GM18505 (cell line): ENCODE measurements around the gene PKP3.

Source experiments
- ATAC-seq: cut with Tn5 transposase; IDR thresholded peaks from one replicate; pipeline ENCODE4 v1.9.1; 2021; ENCODE audit not compliant: unreplicated experiment
- POLR2A ChIP-seq: IDR thresholded peaks from 4 replicates; pipeline ENCODE4 v1.6.1; 2011; ENCODE audit warnings: borderline replicate concordance; ENCODE audit not compliant: insufficient read depth, insufficient read length; ENCODE audit errors: extremely low read depth

Gene PKP3

DNA sequence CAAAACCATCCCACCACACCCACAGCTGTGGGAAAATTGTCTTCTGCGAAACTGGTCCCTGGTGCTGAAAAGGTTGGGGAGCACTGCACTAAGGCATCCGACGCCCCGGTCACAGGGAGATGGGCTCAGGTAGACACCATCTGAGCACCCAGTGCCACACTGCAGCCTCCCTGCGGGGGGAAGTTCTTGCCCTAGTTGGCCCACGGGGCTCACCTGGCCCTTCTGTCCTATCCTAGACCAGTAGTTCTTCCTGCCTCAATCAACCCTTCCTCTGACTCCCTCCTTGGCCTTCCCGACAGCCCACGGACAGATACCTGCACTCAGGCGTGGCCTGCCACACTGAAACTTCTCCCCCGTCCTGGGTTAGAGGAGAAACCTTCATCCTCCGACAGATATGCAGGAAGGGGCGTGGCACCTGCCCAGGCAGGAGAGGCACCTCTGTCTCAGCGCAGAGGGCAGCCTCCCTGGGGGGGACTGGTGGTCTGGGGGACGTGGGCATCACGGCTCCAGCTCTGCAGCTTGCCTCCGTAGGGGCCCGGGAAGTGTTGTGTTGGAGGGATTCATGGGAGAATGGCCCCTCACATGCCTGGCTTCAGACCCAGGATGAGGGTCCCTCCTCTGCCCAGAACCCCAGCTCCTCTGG, 43.3 kb downstream of the PKP3 start:
- ATAC-seq = no peak
- TF ChIP-seq POLR2A = no peak

GRCh38 chr11:438101-438844, 44.3 kb downstream of the PKP3 start:
- TF ChIP-seq POLR2A = no peak
- no peak for ATAC-seq

DNA sequence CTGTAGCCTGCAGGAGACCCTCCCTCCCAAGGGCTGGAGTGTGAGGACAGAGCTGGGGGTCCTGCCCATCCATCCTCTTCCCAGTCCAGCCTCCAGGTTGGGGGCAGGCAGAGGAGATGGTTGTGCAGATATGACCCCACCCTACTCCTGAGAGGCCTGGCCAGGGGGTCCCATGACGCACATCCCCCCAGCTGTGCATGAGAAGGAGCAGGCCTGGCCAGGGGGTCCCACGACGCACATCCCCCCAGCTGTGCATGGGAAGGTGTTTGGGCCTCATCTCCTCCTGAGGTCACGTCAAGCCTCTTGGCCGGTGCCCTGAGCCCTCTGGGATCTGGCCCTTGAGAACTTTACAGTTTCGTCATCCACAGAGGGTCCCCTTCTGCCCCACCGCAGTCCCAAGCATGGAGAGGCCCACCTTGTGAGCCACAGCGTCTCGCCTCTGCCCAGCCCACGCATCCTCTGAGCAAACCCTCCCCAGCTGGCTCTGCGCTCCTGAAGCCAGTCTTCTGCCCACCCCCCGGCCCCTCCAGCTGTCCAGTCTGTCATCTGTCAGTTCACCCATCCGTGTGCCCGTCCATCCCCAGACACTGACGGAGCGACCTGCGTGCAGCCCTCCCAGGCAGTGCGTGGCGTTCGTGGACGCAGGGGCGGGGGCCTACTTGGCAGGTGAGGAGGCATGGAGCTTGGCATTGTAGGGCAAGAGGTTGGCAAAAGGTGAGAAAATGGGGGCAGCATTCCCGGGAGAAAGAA, 45.5 kb downstream of the PKP3 start:
- ATAC-seq = no peak
- no peak for TF ChIP-seq POLR2A

GRCh38 chr11:440065-441042, 46.3 kb downstream of the PKP3 start:
- TF ChIP-seq POLR2A = no peak
- ATAC-seq = no peak

DNA sequence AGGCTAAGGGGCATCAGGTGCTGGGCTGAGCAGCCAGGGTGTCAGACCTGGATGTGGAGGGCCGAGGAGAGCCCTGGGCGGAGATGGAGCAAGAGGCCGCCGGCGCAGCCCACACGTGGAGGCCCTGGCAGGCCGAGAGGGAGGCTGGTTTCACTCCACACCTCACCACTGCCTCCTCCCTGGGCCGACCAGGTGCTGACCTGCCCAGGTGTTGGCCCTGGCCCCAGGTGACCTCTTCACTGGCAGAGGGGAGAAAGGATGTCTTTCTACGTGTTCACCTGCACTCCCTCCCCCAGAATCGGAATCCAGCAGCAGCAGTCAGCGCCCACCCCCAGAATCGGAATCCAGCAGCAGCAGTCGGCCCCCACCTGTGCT, 47.0 kb downstream of the PKP3 start:
- ATAC-seq = no peak
- no peak for TF ChIP-seq POLR2A

DNA sequence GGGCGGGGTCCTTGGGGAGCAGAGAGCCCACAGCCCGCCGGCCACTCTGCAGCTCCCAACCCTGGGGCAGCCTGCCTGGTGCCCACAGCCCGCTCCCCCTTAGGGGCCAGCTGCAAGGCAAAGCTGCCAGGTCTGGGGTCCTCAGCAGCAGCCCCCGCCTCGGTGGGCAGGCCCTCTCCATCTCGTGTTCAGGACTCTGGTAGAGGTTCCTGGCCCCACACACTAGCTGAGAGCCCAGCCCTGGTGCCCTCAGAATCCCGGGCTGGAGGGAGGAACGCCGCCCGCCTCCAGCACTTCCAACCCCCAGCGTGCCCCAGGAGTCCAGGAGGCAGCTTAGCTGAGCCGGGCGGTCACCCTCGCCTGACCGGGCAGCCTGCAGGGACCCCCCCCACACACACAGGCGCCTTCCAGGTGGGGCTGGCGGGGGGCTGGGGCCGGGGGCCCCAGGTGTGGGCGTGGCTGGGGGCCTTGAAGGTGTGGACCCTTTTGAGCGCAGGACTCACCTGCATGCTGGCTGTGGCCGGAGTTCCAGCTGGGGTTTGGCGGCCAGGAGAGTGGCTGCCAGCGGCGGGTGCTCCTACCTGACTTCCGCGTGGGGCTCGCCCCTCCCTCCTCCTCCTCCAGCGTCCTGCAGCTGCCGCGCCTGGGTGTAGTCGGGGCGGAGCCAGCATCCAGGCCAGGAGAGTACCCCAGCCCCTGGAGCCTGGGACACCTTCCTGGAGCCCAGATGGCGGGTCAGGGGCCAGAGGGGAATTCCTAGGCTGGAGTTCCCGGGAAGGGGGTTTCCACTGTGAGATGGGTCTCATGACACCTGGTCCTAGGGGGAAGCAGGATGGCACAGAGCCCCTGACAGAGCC, 47.6 kb downstream of the PKP3 start, which contains the start of gene ANO9:
TSS of gene ANO9 (minus strand) at position 594 of the 857 bp plus-strand sequence. CDS start at position 509, 85 bp downstream.
- peak; percentile 42 for ATAC-seq
- TF ChIP-seq POLR2A = peak; percentile 61

GRCh38 chr11:442611-443081, 48.6 kb downstream of the PKP3 start:
- no peak for ATAC-seq
- TF ChIP-seq POLR2A = no peak

DNA sequence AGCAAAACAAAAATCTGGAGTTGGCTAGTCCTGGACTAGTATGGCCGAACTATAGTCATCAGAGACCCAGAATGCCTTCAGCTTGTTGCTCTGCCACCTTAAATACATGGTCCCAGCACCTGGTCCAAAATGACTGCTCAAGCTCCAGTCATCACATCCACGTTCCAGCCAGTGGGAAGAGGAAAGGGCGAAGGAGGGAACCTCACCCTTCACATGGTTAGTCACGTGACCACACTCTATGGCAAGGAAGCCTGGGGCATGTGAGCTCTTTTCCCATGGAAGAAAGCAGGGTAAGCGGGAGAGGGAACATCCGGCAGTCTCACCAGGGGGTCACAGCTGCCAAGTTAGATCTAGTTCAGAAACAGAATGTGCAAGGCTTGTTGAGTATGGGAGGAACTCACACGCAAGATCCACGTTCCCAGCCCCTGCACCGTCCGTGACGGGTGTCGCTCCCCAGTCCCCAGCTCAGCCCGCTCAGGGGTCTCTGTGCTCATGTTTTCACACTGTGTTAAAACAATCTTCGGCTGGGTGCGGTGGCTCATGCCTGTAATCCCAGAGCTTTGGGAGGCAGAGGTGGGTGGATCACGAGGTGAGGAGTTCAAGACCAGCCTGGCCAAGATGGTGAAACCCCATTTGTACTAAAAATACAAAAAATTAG, 49.7 kb downstream of the PKP3 start:
- ATAC-seq = no peak

GRCh38 chr11:444396-445144, 50.6 kb downstream of the PKP3 start:
- no peak for TF ChIP-seq POLR2A
- ATAC-seq = no peak

More for the DNA sequence above, 49.7 kb downstream of the PKP3 start:
- TF ChIP-seq POLR2A = no peak

- ATAC-seq = no peak
- no peak for TF ChIP-seq POLR2A
Observed at GRCh38 chr11:445765-446588, 52.0 kb downstream of the PKP3 start.
